VCaP (cell line): ENCODE results near the gene CHRM2.

Experiments used
- H3K27ac ChIP-seq: fragments of 450-650 bp; 2 replicates; pipeline ENCODE4 v1.5.1; 2017
- CTCF ChIP-seq: fragments of 450-650 bp; conservative IDR thresholded peaks from 2 replicates; pipeline ENCODE4 v1.5.1; 2017; ENCODE audit warnings: mild to moderate bottlenecking, moderate library complexity

Gene CHRM2

GRCh38 chr7:137017221-137017620, 148.8 kb downstream of the CHRM2 start:
- H3K27ac ChIP-seq = no peak overlapping the region
- no peak for TF ChIP-seq CTCF

- H3K27ac ChIP-seq = no peak overlapping the region
- TF ChIP-seq CTCF = no peak
Observed at GRCh38 chr7:137018468-137018867, 150.0 kb downstream of the CHRM2 start.

GRCh38 chr7:137020351-137020750, 151.9 kb downstream of the CHRM2 start:
- no peak overlapping the region for H3K27ac ChIP-seq
- TF ChIP-seq CTCF = no peak

- no peak overlapping the region for H3K27ac ChIP-seq
- TF ChIP-seq CTCF = no peak
Observed at GRCh38 chr7:137025469-137026175, 157.2 kb downstream of the CHRM2 start.

- no peak for TF ChIP-seq CTCF
- no peak overlapping the region for H3K27ac ChIP-seq
Observed at GRCh38 chr7:137026176-137026500, 157.7 kb downstream of the CHRM2 start.

- no peak for TF ChIP-seq CTCF
- H3K27ac ChIP-seq = no peak overlapping the region
Observed at GRCh38 chr7:137032436-137032835, 164.0 kb downstream of the CHRM2 start.

GRCh38 chr7:137036768-137037167, 168.3 kb downstream of the CHRM2 start:
- TF ChIP-seq CTCF = no peak
- H3K27ac ChIP-seq = no peak overlapping the region

GRCh38 chr7:137038706-137039105, 170.3 kb downstream of the CHRM2 start:
- no peak overlapping the region for H3K27ac ChIP-seq
- TF ChIP-seq CTCF = no peak
